Endodermal cell (in vitro differentiated cells): ENCODE measurements around the gene CTDSP2. TPM values are rescaled to one million over a fixed set of nuclear protein-coding genes. Genes with fewer than 3 reads are reported as not detected.

Experiments used
- DNase-seq: peaks from one replicate; pipeline ENCODE4 v3.0.0-alpha.2; 2017
- H3K27ac ChIP-seq: 2 replicates; pipeline ENCODE4 v1.5.1; 2013; ENCODE audit warnings: mild to moderate bottlenecking, low read depth, low read length, moderate library complexity
- H3K27me3 ChIP-seq: 2 replicates; pipeline ENCODE4 v1.6.1; 2013; ENCODE audit warnings: mild to moderate bottlenecking, low read length, moderate library complexity; ENCODE audit not compliant: insufficient read depth, control insufficient read depth, poor library complexity, severe bottlenecking
- H3K36me3 ChIP-seq: 2 replicates; pipeline ENCODE4 v1.7.0; 2013; ENCODE audit warnings: mild to moderate bottlenecking, low read length, moderate library complexity; ENCODE audit not compliant: control insufficient read depth, insufficient read depth
- H3K4me1 ChIP-seq: one replicate; pipeline ENCODE4 v1.7.0; 2013; ENCODE audit warnings: low read length; ENCODE audit not compliant: control insufficient read depth, insufficient read depth
- H3K4me3 ChIP-seq: 2 replicates; pipeline ENCODE4 v1.5.1; 2013; ENCODE audit warnings: mild to moderate bottlenecking, low read length, moderate library complexity
- H3K9ac ChIP-seq: 2 replicates; pipeline ENCODE4 v1.6.1; 2013; ENCODE audit warnings: mild to moderate bottlenecking, low read length, moderate library complexity; ENCODE audit not compliant: poor library complexity, severe bottlenecking; ENCODE audit errors: extremely low read depth
- H3K9me3 ChIP-seq: 2 replicates; pipeline ENCODE4 v1.6.1; 2013; ENCODE audit warnings: mild to moderate bottlenecking, low read length, moderate library complexity; ENCODE audit not compliant: control insufficient read depth
- H3K27ac Mint-ChIP-seq: 2 replicates; pipeline ENCODE4 v1.8.0; 2020; ENCODE audit warnings: mixed read lengths
- H3K27me3 Mint-ChIP-seq: 2 replicates; pipeline ENCODE4 v1.8.0; 2021; ENCODE audit warnings: mild to moderate bottlenecking, mixed read lengths; ENCODE audit not compliant: insufficient read depth
- H3K36me3 Mint-ChIP-seq: 2 replicates; pipeline ENCODE4 v1.8.0; 2020; ENCODE audit warnings: low read depth, mixed read lengths
- H3K4me1 Mint-ChIP-seq: 2 replicates; pipeline ENCODE4 v1.8.0; 2020; ENCODE audit warnings: mixed read lengths
- H3K4me3 Mint-ChIP-seq: 2 replicates; pipeline ENCODE4 v1.8.0; 2020; ENCODE audit warnings: mild to moderate bottlenecking, moderate library complexity, mixed read lengths
- H3K9me3 Mint-ChIP-seq: 2 replicates; pipeline ENCODE4 v1.8.0; 2020; ENCODE audit warnings: mild to moderate bottlenecking, mixed read lengths
- WGBS, 2 experiments: methylation state at CpG; one replicate each; pipeline versions ENCODE4 v1.1.5 to v1.1.7; 2013; ENCODE audit warnings: missing lambda C conversion rate in 2 of 2, mixed read lengths in 1 of 2; ENCODE audit not compliant: insufficient coverage in 1 of 2, insufficient read length in 1 of 2; 5-methylcytosine and 5-hydroxymethylcytosine counted together
- total RNA-seq, 2 donors: library from RNA; stranded (reverse); fragmentation: NEBNext Ultra II Directional in 1 of 2; extraction: Animal tissue kit (Norgen Biotek cat#: 25700) in 1 of 2; gene quantifications; 2 replicates in 1 of 2; 3 replicates in 1 of 2; pipeline ENCODE4 v1.2.1, GENCODE V29; 2021
- TF ChIP-seq, protein P1 (sequence below): fragments of 200-600 bp; sonication (generic); conservative IDR thresholded peaks from 2 replicates; pipeline ENCODE4 v1.5.0; 2021; ENCODE audit warnings: antibody characterized with exemption, mild to moderate bottlenecking

Gene CTDSP2
- total RNA-seq, 2 donors from 2014 or later: 137 to 148 TPM

DNA sequence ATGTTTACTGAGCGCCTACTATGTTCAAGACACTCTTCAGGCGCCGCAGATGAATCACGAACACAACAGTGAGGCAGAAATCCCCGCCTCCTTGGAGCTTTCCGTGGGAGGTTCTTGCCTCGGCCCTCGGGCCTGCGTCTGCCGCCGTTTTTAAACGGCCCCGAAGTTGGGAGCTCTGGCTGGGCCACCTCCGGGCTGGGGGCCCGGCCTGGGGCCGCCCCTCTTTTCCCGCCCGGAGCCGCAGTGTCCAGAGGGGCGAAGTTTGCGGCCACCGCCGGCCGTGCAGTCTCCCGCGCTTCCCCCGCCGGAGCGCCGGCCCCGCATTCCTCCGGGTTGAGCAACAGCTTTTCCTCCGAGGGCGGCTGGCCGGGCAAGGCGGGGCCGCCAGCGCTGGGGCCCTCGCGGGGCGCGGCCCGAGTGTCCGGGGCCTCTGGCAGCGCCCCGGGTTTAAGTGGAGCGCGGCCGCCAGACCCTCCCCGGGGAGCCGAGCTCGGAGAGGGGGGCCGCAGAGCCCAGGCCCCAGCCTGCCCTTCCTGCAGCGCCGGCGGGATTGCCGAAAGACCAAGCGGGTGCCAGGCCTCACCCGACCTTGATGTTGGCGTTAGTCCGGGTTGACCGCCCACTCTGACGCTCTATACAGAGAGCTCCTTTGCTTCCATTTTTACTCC is 18.7 kb upstream of the CTDSP2 start:
- H3K27ac Mint-ChIP-seq: no peak overlapping the region
- H3K9ac ChIP-seq: peak overlapping the region; percentile 15

DNA sequence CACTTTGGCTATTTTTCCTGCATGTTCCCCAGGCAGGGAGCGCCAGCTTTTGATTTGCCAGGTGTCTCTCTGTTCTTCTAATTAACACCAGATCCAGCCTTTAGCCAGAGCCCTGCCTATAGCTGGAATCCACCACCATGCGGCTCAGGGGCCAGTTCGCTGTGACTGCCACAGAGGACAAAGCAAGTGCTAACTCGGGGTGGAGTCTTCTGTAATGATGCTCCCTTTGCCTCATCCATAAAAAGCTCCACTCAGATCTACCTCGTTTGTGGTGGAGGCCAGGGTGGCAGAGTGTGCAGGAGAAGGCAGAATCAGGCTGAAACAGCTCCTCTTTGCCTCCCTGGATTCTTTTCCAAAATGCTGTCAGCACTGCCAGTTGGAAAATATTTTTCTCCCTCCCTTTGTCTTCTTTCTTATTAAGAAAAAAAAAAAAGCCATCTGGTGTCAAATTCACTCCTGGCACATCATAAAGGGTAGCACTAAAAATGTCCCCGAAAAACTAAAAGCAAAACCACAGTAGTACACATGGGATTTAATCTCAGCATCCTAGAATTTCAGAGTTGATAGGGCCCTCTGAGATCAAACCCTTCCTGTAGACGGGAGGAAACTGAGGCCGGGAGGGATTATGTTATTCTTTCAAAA is 18.0 kb upstream of the CTDSP2 start:
- H3K36me3 Mint-ChIP-seq: no peaks in the 10 kb centered on the region
- H3K4me3 ChIP-seq: no peak overlapping the region
- TF ChIP-seq, protein P1, sequence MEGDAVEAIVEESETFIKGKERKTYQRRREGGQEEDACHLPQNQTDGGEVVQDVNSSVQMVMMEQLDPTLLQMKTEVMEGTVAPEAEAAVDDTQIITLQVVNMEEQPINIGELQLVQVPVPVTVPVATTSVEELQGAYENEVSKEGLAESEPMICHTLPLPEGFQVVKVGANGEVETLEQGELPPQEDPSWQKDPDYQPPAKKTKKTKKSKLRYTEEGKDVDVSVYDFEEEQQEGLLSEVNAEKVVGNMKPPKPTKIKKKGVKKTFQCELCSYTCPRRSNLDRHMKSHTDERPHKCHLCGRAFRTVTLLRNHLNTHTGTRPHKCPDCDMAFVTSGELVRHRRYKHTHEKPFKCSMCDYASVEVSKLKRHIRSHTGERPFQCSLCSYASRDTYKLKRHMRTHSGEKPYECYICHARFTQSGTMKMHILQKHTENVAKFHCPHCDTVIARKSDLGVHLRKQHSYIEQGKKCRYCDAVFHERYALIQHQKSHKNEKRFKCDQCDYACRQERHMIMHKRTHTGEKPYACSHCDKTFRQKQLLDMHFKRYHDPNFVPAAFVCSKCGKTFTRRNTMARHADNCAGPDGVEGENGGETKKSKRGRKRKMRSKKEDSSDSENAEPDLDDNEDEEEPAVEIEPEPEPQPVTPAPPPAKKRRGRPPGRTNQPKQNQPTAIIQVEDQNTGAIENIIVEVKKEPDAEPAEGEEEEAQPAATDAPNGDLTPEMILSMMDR: peak; percentile 32
- DNase-seq: peak; percentile 83
- H3K27me3 ChIP-seq: peaks cover 32% of the 10 kb centered on the region
- no peaks in the 10 kb centered on the region for H3K36me3 ChIP-seq
- WGBS, 2 experiments: 49 to 56% methylated on average over 4 to 8 of the region's 8 CpGs
- no peaks in the 10 kb centered on the region for H3K9me3 Mint-ChIP-seq
- peak overlapping the region; percentile 15 for H3K9ac ChIP-seq
- peaks cover 3% of the 10 kb centered on the region for H3K4me1 ChIP-seq
- H3K27ac Mint-ChIP-seq: no peak overlapping the region
- H3K27ac ChIP-seq: no peak overlapping the region
- no peaks in the 10 kb centered on the region for H3K9me3 ChIP-seq
- peaks cover 37% of the 10 kb centered on the region for H3K27me3 Mint-ChIP-seq
- peaks cover 13% of the 10 kb centered on the region for H3K4me1 Mint-ChIP-seq
- H3K4me3 Mint-ChIP-seq: peak overlapping the region; percentile 41

More for the DNA sequence above, 18.7 kb upstream of the CTDSP2 start:
- H3K4me3 ChIP-seq: no peak overlapping the region
- Mint-ChIP-seq H3K4me3 (peak overlapping the region; percentile 41), H3K4me1 (peaks cover 13% of the 10 kb centered on the region), H3K36me3 (no peaks in the 10 kb centered on the region), H3K9me3 (no peaks in the 10 kb centered on the region), H3K27me3 (peaks cover 32% of the 10 kb centered on the region)
- peak; percentile 89 for DNase-seq
- WGBS, 2 experiments: 8 to 24% methylated on average over 14 to 63 of the region's 63 CpGs
- no peaks in the 10 kb centered on the region for H3K9me3 ChIP-seq
- peaks cover 26% of the 10 kb centered on the region for H3K27me3 ChIP-seq
- no peak overlapping the region for H3K27ac ChIP-seq
- H3K4me1 ChIP-seq: peaks cover 3% of the 10 kb centered on the region
- TF ChIP-seq, protein P1: no peak
- H3K36me3 ChIP-seq: no peaks in the 10 kb centered on the region

DNA sequence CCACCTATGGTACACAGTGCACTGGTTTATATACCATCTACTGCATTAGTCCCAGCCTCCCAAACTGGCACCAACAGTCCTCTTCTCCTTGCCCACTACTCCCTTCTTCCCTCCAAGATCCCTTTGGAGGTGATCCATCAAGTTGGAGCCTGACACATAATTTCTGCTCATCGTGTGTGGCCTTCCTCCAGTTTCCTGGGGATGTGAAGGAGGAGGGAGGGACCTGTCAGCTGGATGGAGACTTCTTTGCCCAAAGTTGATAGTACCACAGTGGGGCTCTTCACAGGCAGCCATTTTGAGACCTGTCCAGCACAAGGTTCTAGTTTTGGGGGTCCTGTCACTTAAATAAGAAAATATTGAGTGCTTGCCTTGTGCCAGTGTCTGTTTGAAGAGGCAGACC is 17.1 kb upstream of the CTDSP2 start:
- Histone ChIP-seq H3K27ac (no peak overlapping the region), H3K27me3 (peaks cover 32% of the 10 kb centered on the region), H3K4me1 (peaks cover 3% of the 10 kb centered on the region), H3K9me3 (no peaks in the 10 kb centered on the region), H3K4me3 (no peak overlapping the region), H3K9ac (no peak overlapping the region), H3K36me3 (no peaks in the 10 kb centered on the region)
- no peaks in the 10 kb centered on the region for H3K36me3 Mint-ChIP-seq
- no peak overlapping the region for H3K4me3 Mint-ChIP-seq
- no peak overlapping the region for H3K27ac Mint-ChIP-seq
- no peak for DNase-seq
- peaks cover 45% of the 10 kb centered on the region for H3K27me3 Mint-ChIP-seq
- no peaks in the 10 kb centered on the region for H3K9me3 Mint-ChIP-seq
- peaks cover 6% of the 10 kb centered on the region for H3K4me1 Mint-ChIP-seq
- TF ChIP-seq, protein P1: no peak
- 90% methylated on average over 1 of the region's 1 CpG; no CpG with 5 or more reads in 1 of the 2 experiments for WGBS, 2 experiments
